HEK293 (cell line): ENCODE results near the gene SFRP4.

Experiments used
- CTCF ChIA-PET: fragments of 350-600 bp; formaldehyde crosslinking; extraction: SDS; loops from one replicate; lab custom pipeline; 2021; ENCODE audit warnings: antibody characterized with exemption; lab: Yijun Ruan, JAX
- POLR2A ChIA-PET: fragments of 300-600 bp; formaldehyde crosslinking; extraction: SDS; loops from one replicate; lab custom pipeline; 2020; ENCODE audit warnings: antibody characterized with exemption, inconsistent platforms; lab: Yijun Ruan, JAX
- H3K27ac ChIP-seq: fragments of 200-500 bp; sonication (Bioruptor generic); 2 replicates; pipeline ENCODE4 v1.5.1; 2014; ENCODE audit warnings: low read depth, low read length, control low read depth, inconsistent platforms; ENCODE audit errors: extremely low read depth
- H3K36me3 ChIP-seq, 2 experiments: fragments of 200-500 bp in 1 of 2; sonication (Bioruptor generic) in 1 of 2; 1 replicate in 1 of 2; 2 replicates in 1 of 2; pipeline ENCODE4 v1.5.1; 2014 to 2017; ENCODE audit warnings: inconsistent platforms in 2 of 2, low read length in 2 of 2; ENCODE audit not compliant: control insufficient read depth in 2 of 2, insufficient read depth in 1 of 2
- H3K4me1 ChIP-seq: fragments of 200-500 bp; sonication (Bioruptor generic); 2 replicates; pipeline ENCODE4 v1.5.1; 2014; ENCODE audit warnings: mild to moderate bottlenecking, low read length, inconsistent platforms; ENCODE audit not compliant: control insufficient read depth, insufficient read depth
- H3K4me3 ChIP-seq: 2 replicates; pipeline ENCODE4 v1.5.1; 2011; ENCODE audit warnings: low read depth, mild to moderate bottlenecking, control low read depth, low read length, moderate library complexity
- H3K9me3 ChIP-seq: fragments of 200-500 bp; sonication (Bioruptor generic); 2 replicates; pipeline ENCODE4 v1.5.1; 2014; ENCODE audit warnings: low read depth, low read length, inconsistent platforms; ENCODE audit not compliant: control insufficient read depth, insufficient read depth
- BCL11B ChIP-seq: fragments of 450-650 bp; formaldehyde crosslinking; IDR thresholded peaks from 2 replicates; pipeline ENCODE4 v1.5.1; 2016; ENCODE audit warnings: low read depth, missing biosample characterization, missing genetic modification characterization
- GLIS1 ChIP-seq: fragments of 450-650 bp; formaldehyde crosslinking; IDR thresholded peaks from 2 replicates; pipeline ENCODE4 v1.5.1; 2016; ENCODE audit warnings: missing biosample characterization, missing genetic modification characterization
- SCRT2 ChIP-seq: fragments of 450-650 bp; formaldehyde crosslinking; IDR thresholded peaks from 2 replicates; pipeline ENCODE4 v1.5.1; 2016; ENCODE audit warnings: missing biosample characterization, missing genetic modification characterization
- SP3 ChIP-seq: fragments of 450-650 bp; formaldehyde crosslinking; IDR thresholded peaks from 2 replicates; pipeline ENCODE4 v1.5.1; 2016; ENCODE audit warnings: missing biosample characterization, missing genetic modification characterization
- ZNF112 ChIP-seq: fragments of 450-650 bp; formaldehyde crosslinking; IDR thresholded peaks from 2 replicates; pipeline ENCODE4 v1.5.0; 2017; ENCODE audit warnings: missing biosample characterization, missing genetic modification characterization
- ZNF140 ChIP-seq: fragments of 450-650 bp; formaldehyde crosslinking; IDR thresholded peaks from 2 replicates; pipeline ENCODE4 v1.5.1; 2016; ENCODE audit warnings: missing biosample characterization, missing genetic modification characterization
- ZNF16 ChIP-seq: fragments of 450-650 bp; formaldehyde crosslinking; IDR thresholded peaks from 2 replicates; pipeline ENCODE4 v1.5.1; 2016; ENCODE audit warnings: low read depth, missing biosample characterization, missing genetic modification characterization
- ZNF184 ChIP-seq: fragments of 450-650 bp; IDR thresholded peaks from 2 replicates; pipeline ENCODE4 v1.5.1; 2018; ENCODE audit warnings: missing biosample characterization, mild to moderate bottlenecking, missing genetic modification characterization
- ZNF274 ChIP-seq, 2 experiments: fragments of 200-500 bp in 1 of 2; fragments of 450-650 bp in 1 of 2; sonication (Bioruptor generic) in 1 of 2; formaldehyde crosslinking in 1 of 2; IDR thresholded peaks; 2 replicates each; pipeline versions ENCODE4 v1.5.1 to v1.6.1; 2014 to 2016; ENCODE audit warnings: borderline replicate concordance in 1 of 2, inconsistent platforms in 1 of 2, low read length in 1 of 2, missing biosample characterization in 1 of 2, missing genetic modification characterization in 1 of 2
- ZNF391 ChIP-seq: fragments of 450-650 bp; formaldehyde crosslinking; IDR thresholded peaks from 2 replicates; pipeline ENCODE4 v1.5.1; 2016; ENCODE audit warnings: low read depth, missing biosample characterization, missing genetic modification characterization, borderline replicate concordance
- ZNF394 ChIP-seq: fragments of 450-650 bp; formaldehyde crosslinking; IDR thresholded peaks from 2 replicates; pipeline ENCODE4 v1.5.1; 2016; ENCODE audit warnings: missing biosample characterization, missing genetic modification characterization, mild to moderate bottlenecking, moderate library complexity, borderline replicate concordance
- ZNF548 ChIP-seq: fragments of 450-650 bp; formaldehyde crosslinking; IDR thresholded peaks from 2 replicates; pipeline ENCODE4 v1.5.1; 2016; ENCODE audit warnings: missing biosample characterization, missing genetic modification characterization
- ZNF621 ChIP-seq: fragments of 450-650 bp; formaldehyde crosslinking; IDR thresholded peaks from 2 replicates; pipeline ENCODE4 v1.5.1; 2017; ENCODE audit warnings: missing biosample characterization, missing genetic modification characterization
- ZNF654 ChIP-seq: fragments of 450-650 bp; formaldehyde crosslinking; IDR thresholded peaks from 2 replicates; pipeline ENCODE4 v1.5.1; 2016; ENCODE audit warnings: low read depth, missing biosample characterization, missing genetic modification characterization
- ZNF707 ChIP-seq: fragments of 450-650 bp; formaldehyde crosslinking; IDR thresholded peaks from 2 replicates; pipeline ENCODE4 v1.5.1; 2016; ENCODE audit warnings: missing biosample characterization, missing genetic modification characterization
- TF ChIP-seq, protein P1 (sequence below): fragments of 450-650 bp; formaldehyde crosslinking; IDR thresholded peaks from 2 replicates; pipeline ENCODE4 v1.5.1; 2016; ENCODE audit warnings: missing biosample characterization, missing genetic modification characterization
- TF ChIP-seq, protein P2 (sequence below): IDR thresholded peaks from 2 replicates; pipeline ENCODE4 v1.6.1; 2011; ENCODE audit warnings: mild to moderate bottlenecking, low read depth, low read length, borderline replicate concordance
- TF ChIP-seq, protein P3 (sequence below): fragments of 450-650 bp; formaldehyde crosslinking; IDR thresholded peaks from 2 replicates; pipeline ENCODE4 v1.5.1; 2016; ENCODE audit warnings: missing biosample characterization, missing genetic modification characterization
- TF ChIP-seq, protein P4 (sequence below): fragments of 450-650 bp; formaldehyde crosslinking; IDR thresholded peaks from 2 replicates; pipeline ENCODE4 v1.5.1; 2016; ENCODE audit warnings: missing biosample characterization, missing genetic modification characterization, low read depth
- TF ChIP-seq, protein P5 (sequence below): fragments of 450-650 bp; formaldehyde crosslinking; IDR thresholded peaks from 2 replicates; pipeline ENCODE4 v1.5.1; 2016; ENCODE audit warnings: missing biosample characterization, missing genetic modification characterization
- TF ChIP-seq, protein P6 (sequence below): fragments of 450-650 bp; formaldehyde crosslinking; IDR thresholded peaks from 2 replicates; pipeline ENCODE4 v1.5.1; 2016; ENCODE audit warnings: missing biosample characterization, missing genetic modification characterization
- TF ChIP-seq, protein P7 (sequence below): fragments of 450-650 bp; IDR thresholded peaks from 2 replicates; pipeline ENCODE4 v1.5.1; 2018; ENCODE audit warnings: missing biosample characterization, mild to moderate bottlenecking, missing genetic modification characterization
- TF ChIP-seq, protein P8 (sequence below): fragments of 450-650 bp; formaldehyde crosslinking; IDR thresholded peaks from 2 replicates; pipeline ENCODE4 v1.5.1; 2016; ENCODE audit warnings: missing biosample characterization, missing genetic modification characterization

The SFRP4 gene

DNA sequence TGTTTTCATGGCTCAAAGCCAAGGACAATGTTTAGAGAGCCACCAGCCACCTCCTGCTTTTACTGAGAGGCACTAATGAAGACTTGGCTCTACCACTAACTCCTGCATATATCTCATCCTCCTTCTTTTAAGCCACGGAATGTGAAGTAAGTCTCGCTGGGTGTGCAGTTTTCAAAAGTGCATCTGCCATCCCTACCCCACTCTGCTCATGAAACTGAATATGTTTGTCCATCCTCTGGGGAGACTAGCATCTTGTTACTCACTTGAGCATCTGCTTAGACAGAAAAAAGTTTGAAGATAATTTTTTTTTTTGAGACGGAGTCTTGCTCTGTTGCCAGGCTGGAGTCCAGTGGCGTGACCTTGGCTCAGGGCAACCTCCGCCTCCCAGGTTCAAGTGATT is 44.6 kb upstream of the SFRP4 start (continued):
- TF ChIP-seq, protein P1, sequence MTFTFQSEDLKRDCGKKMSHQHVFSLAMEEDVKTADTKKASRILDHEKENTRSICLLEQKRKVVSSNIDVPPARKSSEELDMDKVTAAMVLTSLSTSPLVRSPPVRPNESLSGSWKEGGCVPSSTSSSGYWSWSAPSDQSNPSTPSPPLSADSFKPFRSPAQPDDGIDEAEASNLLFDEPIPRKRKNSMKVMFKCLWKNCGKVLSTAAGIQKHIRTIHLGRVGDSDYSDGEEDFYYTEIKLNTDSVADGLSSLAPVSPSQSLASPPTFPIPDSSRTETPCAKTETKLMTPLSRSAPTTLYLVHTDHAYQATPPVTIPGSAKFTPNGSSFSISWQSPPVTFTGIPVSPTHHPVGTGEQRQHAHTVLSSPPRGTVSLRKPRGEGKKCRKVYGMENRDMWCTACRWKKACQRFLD: no peak

DNA sequence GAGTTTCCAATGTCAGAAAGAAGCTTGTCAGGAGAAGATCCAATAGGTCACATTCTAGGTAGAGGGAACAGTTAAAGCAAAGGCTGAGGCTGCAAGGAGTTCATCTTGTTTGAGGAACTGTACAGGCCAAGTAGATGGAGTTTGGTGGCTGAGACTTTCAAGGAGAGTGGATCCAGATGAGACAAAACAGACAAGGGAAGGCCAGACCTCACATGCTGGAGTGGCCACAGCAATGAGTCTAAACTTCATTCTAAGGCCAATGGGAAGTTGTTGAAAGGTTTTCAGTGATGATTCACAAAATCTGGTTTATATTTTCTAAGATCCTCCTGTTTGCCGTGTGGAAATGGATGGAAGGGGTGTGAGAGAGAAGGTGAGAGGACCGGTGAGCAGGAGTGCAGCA is 43.9 kb upstream of the SFRP4 start:
- no peaks in the 10 kb centered on the region for H3K9me3 ChIP-seq
- POLR2A ChIA-PET: no interaction called here

DNA sequence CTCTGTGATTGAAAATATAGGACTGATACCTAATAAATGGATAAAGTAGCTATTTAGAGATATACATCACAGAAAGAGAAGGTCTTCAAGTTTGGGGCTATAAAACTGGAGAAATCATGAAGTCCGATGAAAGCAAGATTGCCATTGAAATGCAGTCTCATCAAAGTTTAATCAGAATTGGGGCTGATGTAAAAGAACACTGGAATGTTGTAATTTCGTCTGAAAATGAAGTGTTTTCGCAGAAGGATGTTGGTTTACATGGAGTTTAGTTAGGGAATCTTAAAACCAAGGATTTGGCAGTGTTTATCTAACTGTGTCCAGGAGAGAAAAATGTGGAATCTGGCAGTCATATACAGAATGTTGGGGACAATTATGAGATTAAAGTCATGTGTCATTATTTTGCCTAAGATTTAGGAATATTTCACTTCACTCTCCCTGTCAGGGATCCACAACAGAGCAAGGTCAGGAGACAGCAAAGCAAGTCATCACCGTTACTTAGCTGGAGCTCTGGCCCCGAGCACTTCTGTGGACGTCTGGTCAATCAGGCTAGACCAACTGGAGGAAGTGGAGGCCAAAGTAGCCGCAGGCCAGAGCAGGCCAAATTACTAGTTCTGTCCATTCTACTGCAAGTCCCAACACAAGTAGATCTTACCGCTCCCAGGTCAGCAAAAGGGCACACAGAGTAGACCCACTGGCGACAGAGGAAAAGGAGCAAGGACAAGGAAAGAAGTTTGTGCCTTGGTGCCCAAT is 40.8 kb upstream of the SFRP4 start:
- Histone ChIP-seq H3K27ac (no peak overlapping the region), H3K4me1 (no peaks in the 10 kb centered on the region), H3K4me3 (no peak overlapping the region), H3K36me3 (no peaks in the 10 kb centered on the region), H3K9me3 (no peaks in the 10 kb centered on the region)
- ChIA-PET CTCF (no interaction called here), POLR2A (no interaction called here)
- TF ChIP-seq SP3 (tag by site-specific recombination): no peak
- TF ChIP-seq ZNF548 (tag by site-specific recombination): no peak
- TF ChIP-seq, protein P2, sequence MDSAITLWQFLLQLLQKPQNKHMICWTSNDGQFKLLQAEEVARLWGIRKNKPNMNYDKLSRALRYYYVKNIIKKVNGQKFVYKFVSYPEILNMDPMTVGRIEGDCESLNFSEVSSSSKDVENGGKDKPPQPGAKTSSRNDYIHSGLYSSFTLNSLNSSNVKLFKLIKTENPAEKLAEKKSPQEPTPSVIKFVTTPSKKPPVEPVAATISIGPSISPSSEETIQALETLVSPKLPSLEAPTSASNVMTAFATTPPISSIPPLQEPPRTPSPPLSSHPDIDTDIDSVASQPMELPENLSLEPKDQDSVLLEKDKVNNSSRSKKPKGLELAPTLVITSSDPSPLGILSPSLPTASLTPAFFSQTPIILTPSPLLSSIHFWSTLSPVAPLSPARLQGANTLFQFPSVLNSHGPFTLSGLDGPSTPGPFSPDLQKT: no peak
- TF ChIP-seq, protein P3, sequence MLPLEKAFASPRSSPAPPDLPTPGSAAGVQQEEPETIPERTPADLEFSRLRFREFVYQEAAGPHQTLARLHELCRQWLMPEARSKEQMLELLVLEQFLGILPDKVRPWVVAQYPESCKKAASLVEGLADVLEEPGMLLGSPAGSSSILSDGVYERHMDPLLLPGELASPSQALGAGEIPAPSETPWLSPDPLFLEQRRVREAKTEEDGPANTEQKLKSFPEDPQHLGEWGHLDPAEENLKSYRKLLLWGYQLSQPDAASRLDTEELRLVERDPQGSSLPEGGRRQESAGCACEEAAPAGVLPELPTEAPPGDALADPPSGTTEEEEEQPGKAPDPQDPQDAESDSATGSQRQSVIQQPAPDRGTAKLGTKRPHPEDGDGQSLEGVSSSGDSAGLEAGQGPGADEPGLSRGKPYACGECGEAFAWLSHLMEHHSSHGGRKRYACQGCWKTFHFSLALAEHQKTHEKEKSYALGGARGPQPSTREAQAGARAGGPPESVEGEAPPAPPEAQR (tag by site-specific recombination): no peak
- TF ChIP-seq, protein P4, sequence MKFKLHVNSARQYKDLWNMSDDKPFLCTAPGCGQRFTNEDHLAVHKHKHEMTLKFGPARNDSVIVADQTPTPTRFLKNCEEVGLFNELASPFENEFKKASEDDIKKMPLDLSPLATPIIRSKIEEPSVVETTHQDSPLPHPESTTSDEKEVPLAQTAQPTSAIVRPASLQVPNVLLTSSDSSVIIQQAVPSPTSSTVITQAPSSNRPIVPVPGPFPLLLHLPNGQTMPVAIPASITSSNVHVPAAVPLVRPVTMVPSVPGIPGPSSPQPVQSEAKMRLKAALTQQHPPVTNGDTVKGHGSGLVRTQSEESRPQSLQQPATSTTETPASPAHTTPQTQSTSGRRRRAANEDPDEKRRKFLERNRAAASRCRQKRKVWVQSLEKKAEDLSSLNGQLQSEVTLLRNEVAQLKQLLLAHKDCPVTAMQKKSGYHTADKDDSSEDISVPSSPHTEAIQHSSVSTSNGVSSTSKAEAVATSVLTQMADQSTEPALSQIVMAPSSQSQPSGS: no peak
- no peak for TF ChIP-seq ZNF112 (tag by site-specific recombination)
- TF ChIP-seq GLIS1 (tag by site-specific recombination): no peak
- no peak for TF ChIP-seq ZNF274 (IDR thresholded peaks at IDR 0.05; ENCODE audit: low read length)
- no peak for TF ChIP-seq ZNF274 (tag by site-specific recombination; IDR thresholded peaks at IDR 0.05; ENCODE audit: borderline replicate concordance)
- TF ChIP-seq, protein P1: no peak
- TF ChIP-seq ZNF654: no peak
- no peak for TF ChIP-seq ZNF16 (tag by site-specific recombination)
- TF ChIP-seq, protein P5, sequence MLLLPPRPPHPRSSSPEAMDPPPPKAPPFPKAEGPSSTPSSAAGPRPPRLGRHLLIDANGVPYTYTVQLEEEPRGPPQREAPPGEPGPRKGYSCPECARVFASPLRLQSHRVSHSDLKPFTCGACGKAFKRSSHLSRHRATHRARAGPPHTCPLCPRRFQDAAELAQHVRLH: no peak

More for the DNA sequence above, 43.9 kb upstream of the SFRP4 start:
- CTCF ChIA-PET: no interaction called here
- Histone ChIP-seq H3K27ac (no peak overlapping the region), H3K4me3 (no peak overlapping the region), H3K36me3 (no peaks in the 10 kb centered on the region), H3K4me1 (no peaks in the 10 kb centered on the region)
- TF ChIP-seq ZNF394 (tag by site-specific recombination) (no peak), ZNF621 (tag by site-specific recombination) (no peak), ZNF140 (no peak), SCRT2 (tag by site-specific recombination) (no peak), ZNF391 (tag by site-specific recombination) (no peak), ZNF184 (tag by site-specific recombination) (no peak), ZNF707 (tag by site-specific recombination) (no peak), ZNF654 (no peak), BCL11B (no peak)
- TF ChIP-seq, protein P6, sequence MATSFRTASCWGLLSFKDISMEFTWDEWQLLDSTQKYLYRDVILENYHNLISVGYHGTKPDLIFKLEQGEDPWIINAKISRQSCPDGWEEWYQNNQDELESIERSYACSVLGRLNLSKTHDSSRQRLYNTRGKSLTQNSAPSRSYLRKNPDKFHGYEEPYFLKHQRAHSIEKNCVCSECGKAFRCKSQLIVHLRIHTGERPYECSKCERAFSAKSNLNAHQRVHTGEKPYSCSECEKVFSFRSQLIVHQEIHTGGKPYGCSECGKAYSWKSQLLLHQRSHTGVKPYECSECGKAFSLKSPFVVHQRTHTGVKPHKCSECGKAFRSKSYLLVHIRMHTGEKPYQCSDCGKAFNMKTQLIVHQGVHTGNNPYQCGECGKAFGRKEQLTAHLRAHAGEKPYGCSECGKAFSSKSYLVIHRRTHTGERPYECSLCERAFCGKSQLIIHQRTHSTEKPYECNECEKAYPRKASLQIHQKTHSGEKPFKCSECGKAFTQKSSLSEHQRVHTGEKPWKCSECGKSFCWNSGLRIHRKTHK: no peak
- TF ChIP-seq, protein P7, sequence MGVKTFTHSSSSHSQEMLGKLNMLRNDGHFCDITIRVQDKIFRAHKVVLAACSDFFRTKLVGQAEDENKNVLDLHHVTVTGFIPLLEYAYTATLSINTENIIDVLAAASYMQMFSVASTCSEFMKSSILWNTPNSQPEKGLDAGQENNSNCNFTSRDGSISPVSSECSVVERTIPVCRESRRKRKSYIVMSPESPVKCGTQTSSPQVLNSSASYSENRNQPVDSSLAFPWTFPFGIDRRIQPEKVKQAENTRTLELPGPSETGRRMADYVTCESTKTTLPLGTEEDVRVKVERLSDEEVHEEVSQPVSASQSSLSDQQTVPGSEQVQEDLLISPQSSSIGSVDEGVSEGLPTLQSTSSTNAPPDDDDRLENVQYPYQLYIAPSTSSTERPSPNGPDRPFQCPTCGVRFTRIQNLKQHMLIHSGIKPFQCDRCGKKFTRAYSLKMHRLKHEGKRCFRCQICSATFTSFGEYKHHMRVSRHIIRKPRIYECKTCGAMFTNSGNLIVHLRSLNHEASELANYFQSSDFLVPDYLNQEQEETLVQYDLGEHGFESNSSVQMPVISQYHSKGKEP (tag by site-specific recombination): no peak
- TF ChIP-seq, protein P8, sequence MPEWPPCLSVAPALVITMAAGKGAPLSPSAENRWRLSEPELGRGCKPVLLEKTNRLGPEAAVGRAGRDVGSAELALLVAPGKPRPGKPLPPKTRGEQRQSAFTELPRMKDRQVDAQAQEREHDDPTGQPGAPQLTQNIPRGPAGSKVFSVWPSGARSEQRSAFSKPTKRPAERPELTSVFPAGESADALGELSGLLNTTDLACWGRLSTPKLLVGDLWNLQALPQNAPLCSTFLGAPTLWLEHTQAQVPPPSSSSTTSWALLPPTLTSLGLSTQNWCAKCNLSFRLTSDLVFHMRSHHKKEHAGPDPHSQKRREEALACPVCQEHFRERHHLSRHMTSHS (tag by site-specific recombination): no peak
